LoVo (cell line): ENCODE data around the gene GRIK1.

ENCODE experiments used
- DNase-seq: peaks from one replicate; pipeline ENCODE4 v3.0.0-alpha.2; 2016; ENCODE audit warnings: low spot score

Gene GRIK1

GRCh38 chr21:29526545-29526944, 413.3 kb downstream of the GRIK1 start:
- no peak for DNase-seq

DNA sequence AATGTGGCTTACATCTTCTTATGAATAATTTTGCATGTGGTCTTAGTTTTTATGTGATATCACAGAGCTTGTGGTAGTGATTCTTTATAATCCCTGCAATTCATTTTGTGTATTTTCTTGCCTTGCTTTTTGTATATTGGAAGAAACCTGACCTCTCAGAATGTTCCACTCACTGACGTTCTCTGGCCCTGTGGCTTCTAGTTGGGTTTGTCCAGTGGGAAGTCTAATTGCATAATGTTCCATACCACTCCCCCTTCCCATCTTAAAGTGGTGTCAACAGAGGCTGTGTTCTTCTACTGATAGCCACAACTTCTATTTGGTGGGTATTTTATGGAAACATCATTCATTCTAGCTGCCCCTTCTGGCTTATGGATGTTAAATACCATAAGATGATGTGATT, 415.7 kb downstream of the GRIK1 start:
- no peak for DNase-seq

- DNase-seq: no peak
These were observed 416.1 kb downstream of the GRIK1 start for GRCh38 chr21:29523646-29524045.

- DNase-seq: no peak
These were observed 417.9 kb downstream of the GRIK1 start for GRCh38 chr21:29521872-29522271.

DNA sequence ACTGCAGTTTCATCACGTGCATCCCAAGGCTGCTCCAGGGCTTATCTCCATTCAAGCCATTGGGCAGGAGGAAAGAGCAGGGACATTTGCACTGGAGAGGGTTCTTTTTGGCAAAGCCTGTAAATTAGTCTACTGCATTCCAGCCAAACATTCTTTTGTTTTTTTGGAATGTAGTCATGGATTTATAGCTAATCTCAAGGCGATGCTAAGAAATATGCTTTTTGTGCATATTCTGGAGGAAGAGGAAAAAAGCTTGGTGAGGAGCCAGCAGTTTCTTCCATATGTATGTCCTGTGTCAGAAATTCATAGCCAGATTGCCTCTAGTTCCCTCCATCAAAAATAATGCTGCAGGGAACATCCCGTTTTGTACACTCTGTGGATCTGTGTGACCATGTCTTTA, 419.6 kb downstream of the GRIK1 start:
- no peak for DNase-seq

GRCh38 chr21:29514652-29515247, 425.0 kb downstream of the GRIK1 start:
- DNase-seq: no peak

GRCh38 chr21:29513535-29513934, 426.3 kb downstream of the GRIK1 start:
- DNase-seq: no peak

- no peak for DNase-seq
These were observed 428.7 kb downstream of the GRIK1 start for GRCh38 chr21:29511096-29511495.

GRCh38 chr21:29509121-29509520, 430.7 kb downstream of the GRIK1 start:
- DNase-seq: no peak

DNA sequence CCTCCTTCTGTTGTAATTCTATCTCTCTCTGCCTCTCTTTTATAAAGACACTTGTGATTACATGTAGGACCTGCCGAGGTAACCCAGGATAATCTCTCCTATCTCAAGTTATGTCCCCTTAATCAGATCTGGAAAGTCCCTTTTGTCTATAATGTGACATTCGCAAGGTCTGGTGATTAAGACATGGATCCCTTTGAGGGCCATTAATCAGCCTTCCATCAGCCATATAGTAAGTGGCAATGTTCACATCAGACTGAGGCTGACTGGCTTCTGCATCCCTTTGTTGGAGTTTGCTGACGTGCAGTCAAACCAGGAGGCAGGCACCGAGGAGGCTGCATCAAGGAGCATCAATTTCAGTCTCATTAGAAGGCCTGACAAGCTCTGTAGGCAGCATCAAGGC, 431.5 kb downstream of the GRIK1 start:
- DNase-seq: no peak

DNA sequence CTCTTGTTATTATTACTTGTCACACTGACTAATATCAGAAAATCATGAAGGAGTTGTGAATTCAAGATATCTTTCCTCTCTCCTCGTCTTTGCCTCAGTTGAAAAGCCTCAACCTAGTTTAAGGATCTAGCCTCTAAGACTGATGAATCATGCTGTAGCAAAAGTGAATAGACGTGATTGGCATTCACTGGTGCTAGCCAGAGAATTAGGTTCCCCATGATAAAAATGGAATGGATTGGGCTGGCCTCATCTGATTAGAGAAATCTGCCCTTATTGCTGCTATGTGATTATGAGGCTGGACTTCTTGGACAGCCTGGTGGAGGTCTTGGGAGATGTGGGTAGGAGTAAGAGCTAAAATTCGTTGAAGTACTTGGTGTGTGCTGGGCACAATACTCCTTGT, 432.8 kb downstream of the GRIK1 start:
- no peak for DNase-seq

DNA sequence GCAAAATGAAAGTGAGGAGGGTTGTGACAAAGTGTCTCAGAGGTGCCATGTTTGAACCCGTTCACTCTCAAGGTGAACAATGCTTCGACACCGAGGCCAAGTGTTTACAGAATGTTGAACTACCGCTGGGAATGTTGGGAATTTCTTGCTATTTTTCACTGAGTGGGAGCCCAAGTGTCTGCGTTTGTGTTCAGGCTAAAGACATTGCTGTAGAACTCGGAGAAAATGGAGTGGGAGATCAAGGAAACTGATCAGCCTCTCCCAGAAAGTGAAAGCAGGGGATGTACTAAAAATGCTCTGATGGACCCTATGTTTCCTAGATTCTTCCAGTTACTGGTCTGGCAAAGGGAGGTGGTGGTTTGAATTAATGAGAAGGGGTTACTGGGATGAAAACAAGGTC, 433.6 kb downstream of the GRIK1 start:
- no peak for DNase-seq

GRCh38 chr21:29504751-29505321, 435.0 kb downstream of the GRIK1 start:
- DNase-seq: no peak

DNA sequence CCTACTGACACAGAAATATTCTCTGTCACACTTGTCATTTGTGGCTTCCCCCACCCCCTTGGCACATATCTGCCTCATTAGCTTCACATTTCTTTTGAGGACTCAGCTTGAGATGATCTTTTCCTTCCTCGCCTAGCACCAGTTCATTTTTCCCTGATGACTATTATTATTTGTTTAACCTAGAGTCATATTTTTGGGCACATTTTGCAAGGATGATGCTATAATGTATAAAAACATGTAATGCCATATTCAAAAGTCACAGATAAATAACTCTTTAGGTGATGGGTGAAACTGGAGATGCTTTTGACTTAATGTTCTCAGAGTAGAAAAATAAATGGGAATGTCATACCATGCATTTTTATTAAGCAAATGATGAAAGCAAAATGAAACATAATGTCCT, 438.3 kb downstream of the GRIK1 start:
- no peak for DNase-seq

DNA sequence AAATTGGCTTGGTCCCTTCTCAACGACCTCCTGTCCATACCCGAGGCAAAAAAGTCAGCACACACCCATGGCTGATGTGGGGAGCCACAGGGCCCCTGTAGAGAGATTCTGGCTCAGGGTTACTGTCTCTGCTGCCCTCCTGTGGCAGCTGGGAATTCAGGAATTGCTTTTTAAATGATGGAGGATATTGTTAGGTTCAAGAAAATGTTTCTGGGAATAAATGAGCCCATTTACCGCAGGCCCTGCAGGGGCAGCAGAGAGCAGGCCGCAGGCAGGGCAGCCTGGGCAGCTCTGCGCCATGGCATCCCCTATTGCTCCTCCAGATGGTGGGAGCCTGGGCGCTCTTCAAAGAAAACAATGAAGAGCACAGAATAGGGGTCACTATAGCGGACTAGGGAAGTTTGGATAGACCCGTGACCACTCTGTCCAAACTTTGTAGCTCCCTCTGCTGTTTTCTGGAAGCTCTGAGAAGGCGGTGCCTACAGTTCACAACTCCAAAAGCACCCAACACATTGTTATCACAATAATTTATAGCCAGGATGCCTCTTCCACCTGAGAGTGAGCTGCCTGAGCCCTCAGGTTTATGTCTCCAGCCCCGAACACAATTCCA, 440.0 kb downstream of the GRIK1 start:
- peak; percentile 2 for DNase-seq

- DNase-seq: no peak
These were observed 440.6 kb downstream of the GRIK1 start for GRCh38 chr21:29499229-29499628.

- DNase-seq: no peak
These were observed 443.5 kb downstream of the GRIK1 start for GRCh38 chr21:29496337-29496736.

DNA sequence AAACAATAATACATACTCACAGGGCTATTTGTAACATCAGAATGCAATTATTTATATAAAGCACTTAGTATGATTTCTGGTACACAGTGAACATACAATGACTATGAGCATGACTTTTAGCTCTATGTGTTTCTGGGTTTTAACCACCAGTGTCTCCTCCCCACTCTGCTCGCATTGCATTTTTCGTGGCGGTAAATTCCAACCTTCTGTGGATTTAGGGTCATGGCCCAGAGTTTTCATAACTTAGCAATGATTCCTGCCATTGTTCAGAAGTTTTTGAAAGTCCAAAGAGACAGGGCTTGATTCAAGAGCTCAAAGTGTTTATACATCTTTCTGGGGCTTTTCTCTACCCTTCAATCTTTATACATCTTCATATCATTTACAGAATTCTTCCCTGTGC, 449.8 kb downstream of the GRIK1 start:
- no peak for DNase-seq

DNA sequence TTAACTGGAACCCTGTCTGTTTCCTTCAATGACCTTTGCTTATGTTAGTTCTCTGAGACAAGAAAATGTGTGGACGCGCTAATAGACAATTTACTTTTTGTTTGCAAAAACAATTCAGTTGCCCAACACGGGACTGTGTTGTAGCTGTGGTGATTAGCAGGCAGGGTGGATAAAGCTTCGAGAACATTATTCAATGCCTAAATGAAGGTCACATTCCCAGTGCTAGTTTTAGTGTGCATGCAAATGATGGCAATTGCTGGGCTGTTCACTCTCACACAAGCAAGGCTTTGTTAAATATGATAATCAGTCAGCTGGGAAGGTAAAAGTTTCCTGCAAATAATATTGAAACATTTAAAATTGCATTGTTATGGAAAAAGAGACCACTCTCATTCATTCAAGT, 452.6 kb downstream of the GRIK1 start:
- no peak for DNase-seq
